Hepatocyte (in vitro differentiated cells): ENCODE data around the gene RHEBL1. TPM values are rescaled to one million over a fixed set of nuclear protein-coding genes. Genes with fewer than 3 reads are reported as not detected.
"Not testable (repeated sequence)": the region's sequence is repeated elsewhere in the genome, so short reads cannot be mapped to it uniquely, and the experiment has no call there.

ENCODE experiments used
- DNase-seq: peaks from one replicate; pipeline ENCODE4 v3.0.0-alpha.2; 2016; ENCODE audit warnings: low spot score
- H2AFZ ChIP-seq: fragments of 200-600 bp; sonication (generic); 2 replicates; pipeline ENCODE4 v1.6.0; 2016; ENCODE audit warnings: antibody characterized with exemption, mild to moderate bottlenecking
- H3K27ac ChIP-seq: fragments of 200-600 bp; sonication (generic); 2 replicates; pipeline ENCODE4 v1.5.1; 2016; ENCODE audit warnings: mild to moderate bottlenecking
- H3K27me3 ChIP-seq: fragments of 200-600 bp; sonication (generic); 2 replicates; pipeline ENCODE4 v1.6.1; 2016
- H3K36me3 ChIP-seq: fragments of 200-600 bp; sonication (generic); replicated peaks from 2 replicates; pipeline ENCODE4 v1.5.1; 2016; ENCODE audit warnings: low read depth; ENCODE audit not compliant: insufficient read depth
- H3K4me1 ChIP-seq: fragments of 200-600 bp; sonication (generic); 2 replicates; pipeline ENCODE4 v1.5.1; 2016; ENCODE audit warnings: mild to moderate bottlenecking, moderate library complexity; ENCODE audit not compliant: insufficient read depth
- H3K4me2 ChIP-seq: fragments of 200-600 bp; sonication (generic); 2 replicates; pipeline ENCODE4 v1.6.0; 2016
- H3K4me3 ChIP-seq: fragments of 200-600 bp; sonication (generic); 2 replicates; pipeline ENCODE4 v1.5.1; 2016; ENCODE audit warnings: mild to moderate bottlenecking
- H3K79me2 ChIP-seq: fragments of 200-600 bp; sonication (generic); 2 replicates; pipeline ENCODE4 v1.6.0; 2017; ENCODE audit warnings: mild to moderate bottlenecking
- H3K9me2 ChIP-seq: fragments of 200-600 bp; sonication (generic); replicated peaks from 2 replicates; pipeline ENCODE4 v1.6.0; 2017; ENCODE audit warnings: mild to moderate bottlenecking; ENCODE audit not compliant: insufficient read depth
- H3K9me3 ChIP-seq: fragments of 200-600 bp; sonication (generic); 2 replicates; pipeline ENCODE4 v1.5.1; 2016; ENCODE audit warnings: low read depth, mild to moderate bottlenecking
- H4K20me1 ChIP-seq: fragments of 200-600 bp; sonication (generic); 2 replicates; pipeline ENCODE4 v1.6.0; 2016; ENCODE audit warnings: mild to moderate bottlenecking; ENCODE audit not compliant: insufficient read depth, poor library complexity, severe bottlenecking
- CTCF ChIP-seq: fragments of 200-600 bp; sonication (generic); IDR thresholded peaks from 2 replicates; pipeline ENCODE4 v1.5.1; 2016; ENCODE audit warnings: antibody characterized with exemption, mild to moderate bottlenecking; ENCODE audit not compliant: poor library complexity
- EZH2 ChIP-seq: fragments of 200-600 bp; sonication (generic); IDR thresholded peaks from 2 replicates; pipeline ENCODE4 v1.6.1; 2016; ENCODE audit warnings: antibody characterized with exemption, mild to moderate bottlenecking, borderline replicate concordance
- EZH2phosphoT487 ChIP-seq: fragments of 200-600 bp; sonication (generic); IDR thresholded peaks from one replicate; pipeline ENCODE4 v1.6.1; 2018; ENCODE audit warnings: antibody characterized with exemption, mild to moderate bottlenecking, low read depth, moderate library complexity; ENCODE audit not compliant: unreplicated experiment, severe bottlenecking
- WGBS: methylation state at CpG from one replicate; pipeline ENCODE4 v1.1.6; 2016; ENCODE audit warnings: low lambda C conversion rate; ENCODE audit errors: missing lambda C conversion rate; 5-methylcytosine and 5-hydroxymethylcytosine counted together
- polyA plus RNA-seq: library from polyadenylated mRNA; unstranded; fragments of >200 nt; fragmentation: Nextera tagmentation; extraction: Ambion mirVana; gene quantifications from 2 replicates; pipeline ENCODE4 v1.2.1, GENCODE V29; 2016
- total RNA-seq: library from RNA; depleted of rRNA; stranded (reverse); fragments of >200 nt; gene quantifications from 2 replicates; pipeline ENCODE4 v1.2.3, GENCODE V29; 2014

The RHEBL1 gene
- total and polyA plus RNA-seq, 2 experiments from 2014 or later, result 0.30 TPM; not detected in 1

GRCh38 chr12:49068879-49069506 lies 786 bp downstream of the RHEBL1 start:
- 23% methylated on average over 21 of the region's 21 CpGs for WGBS
- H3K27me3 ChIP-seq, result no peaks in the 10 kb centered on the region
- no peaks in the 10 kb centered on the region for H3K9me3 ChIP-seq
- H2AFZ ChIP-seq, result peak overlapping the region; percentile 87
- H3K27ac ChIP-seq, result no peak overlapping the region
- DNase-seq, result no peak
- peak overlapping the region; percentile 80 for H3K4me2 ChIP-seq
- H3K4me1 ChIP-seq, result no peaks in the 10 kb centered on the region
- TF ChIP-seq EZH2 (peak; percentile 21), CTCF (no peak), EZH2phosphoT487 (no peak)
- no peaks in the 10 kb centered on the region for H3K79me2 ChIP-seq
- H3K36me3 ChIP-seq, result no peaks in the 10 kb centered on the region
- H3K4me3 ChIP-seq, result peak overlapping the region; percentile 51
- no peaks in the 10 kb centered on the region for H3K9me2 ChIP-seq
- H4K20me1 ChIP-seq, result no peaks in the 10 kb centered on the region

- Histone ChIP-seq H3K79me2 (peaks cover 5% of the 10 kb centered on the region), H3K9me3 (no peaks in the 10 kb centered on the region), H4K20me1 (no peaks in the 10 kb centered on the region), H3K4me2 (no peak overlapping the region), H3K9me2 (no peaks in the 10 kb centered on the region), H3K36me3 (no peaks in the 10 kb centered on the region), H3K4me3 (no peak overlapping the region), H2AFZ (no peak overlapping the region), H3K27ac (no peak overlapping the region), H3K4me1 (peaks cover 5% of the 10 kb centered on the region), H3K27me3 (no peaks in the 10 kb centered on the region)
- TF ChIP-seq EZH2phosphoT487 (no peak), CTCF (no peak), EZH2 (no peak)
- DNase-seq, result no peak
- whole genome bisulfite sequencing, result 65% methylated on average over 4 of the region's 4 CpGs
These were observed 3.7 kb downstream of the RHEBL1 start for GRCh38 chr12:49066120-49066519.

DNA sequence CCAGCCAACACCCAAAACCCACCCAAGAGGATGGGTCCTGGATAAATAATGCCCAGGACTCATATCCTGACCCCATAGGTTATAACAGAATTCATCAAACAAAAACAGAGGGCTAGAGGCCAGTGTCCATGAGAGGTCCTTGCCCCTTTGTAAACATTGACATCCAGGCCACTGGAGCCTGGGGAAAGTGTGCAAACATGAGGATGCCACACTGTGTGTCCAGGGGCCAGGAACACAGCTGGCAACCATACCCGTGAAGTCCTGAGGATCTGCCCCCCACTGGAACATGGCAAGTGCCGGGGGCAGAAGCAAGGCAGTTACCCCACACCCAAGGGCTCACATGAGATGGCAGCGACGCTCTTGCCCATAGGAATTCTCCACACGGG lies 5.0 kb downstream of the RHEBL1 start:
- no peaks in the 10 kb centered on the region for H3K9me2 ChIP-seq
- no peak overlapping the region for H3K4me3 ChIP-seq
- no peaks in the 10 kb centered on the region for H3K36me3 ChIP-seq
- no peak overlapping the region for H3K27ac ChIP-seq
- H3K4me2 ChIP-seq, result no peak overlapping the region
- no peaks in the 10 kb centered on the region for H4K20me1 ChIP-seq
- no peak overlapping the region for H2AFZ ChIP-seq
- TF ChIP-seq EZH2, result no peak
- peaks cover 5% of the 10 kb centered on the region for H3K4me1 ChIP-seq
- H3K27me3 ChIP-seq, result no peaks in the 10 kb centered on the region
- peaks cover 11% of the 10 kb centered on the region for H3K79me2 ChIP-seq
- WGBS, result 92% methylated on average over 5 of the region's 5 CpGs
- no peak for DNase-seq
- H3K9me3 ChIP-seq, result no peaks in the 10 kb centered on the region

DNA sequence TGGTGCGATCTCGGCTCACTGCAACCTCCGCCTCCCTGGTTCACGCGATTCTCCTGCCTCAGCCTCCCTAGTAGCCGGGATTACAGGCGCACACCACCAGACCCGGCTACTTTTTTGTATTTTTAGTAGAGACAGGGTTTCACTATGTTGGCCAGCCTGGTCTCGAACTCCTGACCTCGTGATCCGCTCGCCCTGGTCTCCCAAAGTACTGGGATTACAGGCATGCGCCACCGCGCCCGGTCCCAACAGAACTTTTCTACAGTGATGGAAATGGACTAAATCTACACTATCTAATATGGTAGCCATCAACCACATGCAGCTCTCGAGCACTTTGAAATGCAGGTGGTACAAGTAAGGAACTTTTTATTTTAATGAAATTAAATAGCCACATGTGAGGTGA lies 7.9 kb downstream of the RHEBL1 start:
- H3K4me3 ChIP-seq, H3K9me3 ChIP-seq, DNase-seq, H2AFZ ChIP-seq, H3K36me3 ChIP-seq, H3K27ac ChIP-seq, H3K27me3 ChIP-seq, H3K9me2 ChIP-seq: not testable (repeated sequence)
- WGBS, result 96% methylated on average over 17 of the region's 17 CpGs
- Histone ChIP-seq H3K4me2 (peak overlapping the region; percentile 99), H3K79me2 (peaks cover 39% of the 10 kb centered on the region), H3K4me1 (peaks cover 22% of the 10 kb centered on the region), H4K20me1 (peaks cover 28% of the 10 kb centered on the region)
